Suppressor macrophage treated with lipopolysaccharide for 4 hours (primary cell): Measurements from ENCODE around the gene RECK.
"Not testable (repeated sequence)": the region's sequence is repeated elsewhere in the genome, so short reads cannot be mapped to it uniquely, and the experiment has no call there.

Source experiments
- DNase-seq: peaks from one replicate; pipeline ENCODE4 v3.0.0-alpha.2; 2020

The RECK gene

GRCh38 chr9:36036780-36037548 is at the start of gene RECK:
TSS of gene RECK (plus strand) at chr9:36036913. CDS start at chr9:36036999, 86 bp downstream.
- peak; percentile 94 for DNase-seq

GRCh38 chr9:35990155-35990554 is 46.6 kb upstream of the RECK start:
- no peak for DNase-seq

DNA sequence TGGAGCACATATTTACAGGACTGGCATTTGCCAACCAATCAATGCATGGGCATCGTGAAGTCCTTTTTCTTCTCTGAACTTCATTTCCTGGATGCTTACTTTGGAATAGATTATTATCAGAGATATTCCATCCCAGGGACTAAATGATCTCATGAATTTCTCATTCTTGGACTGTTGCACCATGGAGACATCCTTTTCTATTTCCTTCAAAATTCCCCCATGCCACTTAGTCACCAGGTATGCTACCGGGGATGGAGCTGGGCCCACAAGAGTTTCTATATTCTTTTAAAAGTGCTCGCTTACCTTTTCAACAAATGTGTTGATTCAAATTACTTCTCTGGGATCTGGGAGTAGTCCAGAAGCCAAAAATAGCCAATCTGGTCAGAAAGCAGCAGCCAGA is 43.6 kb upstream of the RECK start:
- not testable (repeated sequence) for DNase-seq

GRCh38 chr9:35993976-35994720 is 42.6 kb upstream of the RECK start:
- DNase-seq: no peak

DNA sequence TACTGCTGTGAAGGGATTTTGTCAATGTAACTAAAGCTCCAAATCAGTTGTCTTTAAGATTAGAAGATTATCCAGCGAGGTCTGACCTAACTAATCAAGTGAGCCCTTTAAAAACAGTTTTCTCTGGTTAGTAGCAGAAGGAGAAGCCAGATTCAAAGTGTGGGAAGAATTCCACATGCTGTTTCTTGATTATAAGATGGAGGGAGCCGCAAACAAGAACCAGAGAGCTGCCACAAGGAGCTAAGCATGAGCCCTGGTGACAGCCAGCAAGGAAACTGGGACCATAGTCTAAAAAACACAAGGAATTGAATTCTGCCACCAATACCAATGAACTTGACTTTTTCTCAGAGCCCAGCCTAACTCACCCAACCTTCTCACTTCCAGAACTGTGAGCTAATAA is 41.8 kb upstream of the RECK start:
- no peak for DNase-seq

GRCh38 chr9:35996358-35996970 is 40.2 kb upstream of the RECK start:
- DNase-seq: no peak

- not testable (repeated sequence) for DNase-seq
Observed at GRCh38 chr9:35997016-35997415, 39.7 kb upstream of the RECK start.

DNA sequence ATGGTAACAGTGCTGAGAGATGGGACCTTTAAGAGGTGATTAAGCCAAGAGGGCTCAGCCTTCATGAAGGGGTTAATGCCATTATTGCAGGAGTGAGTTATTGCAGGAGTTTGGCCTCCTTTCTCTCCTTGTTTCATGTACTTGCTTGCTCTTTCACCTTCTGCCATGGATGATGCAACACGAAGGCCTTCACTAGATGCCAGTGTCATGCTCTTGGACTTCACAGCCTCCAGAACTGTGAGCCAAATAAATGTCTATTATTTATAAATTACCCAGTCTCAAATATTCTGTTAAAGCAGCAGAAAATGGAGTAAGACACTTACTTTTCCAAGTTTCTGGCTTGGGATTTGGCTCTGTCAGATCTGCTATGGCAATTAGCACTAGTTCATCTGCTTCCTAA is 38.4 kb upstream of the RECK start:
- DNase-seq: no peak

- DNase-seq: no peak
Observed at GRCh38 chr9:36005891-36006290, 30.8 kb upstream of the RECK start.

DNA sequence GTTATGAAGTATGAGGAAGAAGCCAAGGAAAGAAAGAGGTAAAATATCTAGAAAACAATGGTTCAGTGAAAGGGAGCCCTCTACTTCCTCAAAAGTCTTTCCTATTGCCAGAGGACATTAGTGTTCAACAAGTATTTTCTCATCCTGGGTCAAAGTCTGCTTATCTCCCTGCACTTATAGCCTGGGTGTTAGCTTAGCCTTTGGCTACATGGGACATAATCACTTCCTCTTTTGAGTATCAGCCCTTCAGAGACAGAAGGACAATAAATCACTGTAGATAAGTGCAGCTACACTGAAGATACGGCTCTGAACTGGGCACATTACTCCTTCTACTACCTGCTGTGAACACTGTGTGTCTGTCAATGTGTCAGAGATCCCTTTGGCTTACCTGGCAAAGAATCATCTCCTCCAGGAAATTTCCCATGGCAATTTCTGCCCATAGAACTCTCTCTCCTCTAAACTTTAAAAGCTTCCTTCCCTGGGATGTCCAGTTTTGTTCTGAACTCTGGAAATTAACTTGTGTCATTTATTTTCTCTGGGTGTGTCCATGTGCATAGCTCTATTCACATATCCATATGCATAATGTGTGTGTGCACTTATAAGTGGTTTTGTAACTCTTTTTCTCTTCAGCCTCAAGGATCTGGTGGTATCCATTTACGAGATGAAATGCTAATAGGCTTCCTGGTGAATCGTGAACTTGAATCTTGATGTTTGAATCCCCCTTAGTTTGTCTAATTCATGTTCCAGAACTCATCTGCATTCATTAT is 30.0 kb upstream of the RECK start:
- DNase-seq: peak; percentile 23

DNA sequence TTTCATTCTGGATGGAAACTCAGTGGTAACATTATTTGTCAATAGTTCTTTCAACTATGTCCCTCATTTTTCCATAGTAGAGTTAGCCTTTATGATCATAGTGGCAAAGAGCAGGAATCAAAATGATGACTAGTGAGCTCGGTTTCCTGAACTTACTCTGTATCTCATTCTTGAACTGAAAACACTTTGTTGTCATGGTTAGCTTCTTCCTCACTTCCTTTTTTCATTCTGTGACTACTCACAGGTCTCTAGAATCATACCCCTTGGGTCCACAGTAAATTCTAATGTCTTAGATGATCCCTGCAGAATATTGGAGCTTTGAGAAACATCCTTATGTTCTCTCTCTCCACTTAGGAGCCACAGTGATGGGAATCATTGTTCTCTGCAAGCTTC is 29.4 kb upstream of the RECK start:
- peak; percentile 33 for DNase-seq

GRCh38 chr9:36007852-36008251 is 28.9 kb upstream of the RECK start:
- DNase-seq: no peak

GRCh38 chr9:36008774-36009300 is 27.9 kb upstream of the RECK start:
- peak; percentile 76 for DNase-seq

- DNase-seq: no peak
Observed at GRCh38 chr9:36011379-36011778, 25.3 kb upstream of the RECK start.

- no peak for DNase-seq
Observed at GRCh38 chr9:36017278-36017677, 19.4 kb upstream of the RECK start.

GRCh38 chr9:36018129-36018528 is 18.6 kb upstream of the RECK start:
- DNase-seq: no peak

- no peak for DNase-seq
Observed at GRCh38 chr9:36018891-36019720, 17.6 kb upstream of the RECK start.

DNA sequence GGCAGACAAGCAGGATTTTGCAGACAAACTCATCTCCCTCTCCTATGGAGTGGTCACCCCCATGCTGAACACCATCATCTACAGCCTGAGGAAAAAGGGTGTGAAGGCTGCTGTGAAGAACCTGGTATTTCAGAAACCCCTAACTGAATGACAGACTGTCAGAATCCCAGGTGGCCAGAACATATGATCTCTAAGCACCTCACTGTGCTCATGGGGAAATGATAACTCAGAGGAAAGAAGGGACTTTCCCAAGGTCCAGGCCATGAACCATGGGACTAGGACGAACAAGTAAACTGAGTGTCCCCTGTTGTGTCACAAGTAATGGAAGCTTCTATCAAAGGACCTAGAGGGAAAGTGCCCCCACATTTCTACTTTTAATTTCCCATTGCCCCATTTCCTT is 14.7 kb upstream of the RECK start:
- no peak for DNase-seq

- peak; percentile 68 for DNase-seq
Observed at GRCh38 chr9:36023260-36024048, 13.3 kb upstream of the RECK start.

- DNase-seq: no peak
Observed at GRCh38 chr9:36025746-36026145, 11.0 kb upstream of the RECK start.

DNA sequence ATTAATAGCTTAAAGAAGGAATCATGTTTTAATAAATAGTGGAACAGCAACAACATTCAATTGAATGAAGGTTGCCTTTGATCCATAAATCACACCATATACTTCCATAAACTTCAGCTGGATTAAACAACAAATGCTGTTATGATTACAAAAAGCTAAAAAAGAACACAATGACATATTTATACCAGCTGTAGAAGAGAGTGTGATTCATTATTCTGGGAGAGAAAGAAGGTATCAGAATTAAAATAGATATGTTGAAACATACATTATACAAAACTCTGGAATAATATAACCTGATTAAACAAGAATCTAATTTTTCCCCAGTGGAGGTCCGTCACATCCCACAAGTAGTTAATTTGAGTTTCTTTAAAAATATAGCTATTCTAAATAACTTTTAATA is 7.5 kb upstream of the RECK start:
- DNase-seq: no peak
